Endothelial cell of umbilical vein (primary cell): ENCODE data around the gene KIF21B.

ENCODE experiments used
- CTCF ChIP-seq, 2 donors: IDR thresholded peaks; 1 replicate in 1 of 2; 2 replicates in 1 of 2; pipeline ENCODE4 v1.5.1; 2011; ENCODE audit warnings: low read length in 2 of 2, mild to moderate bottlenecking in 2 of 2, moderate library complexity in 2 of 2, control low read depth in 1 of 2, inconsistent platforms in 1 of 2, low read depth in 1 of 2; ENCODE audit not compliant: insufficient read depth in 1 of 2; ENCODE audit errors: extremely low read depth in 1 of 2
- EZH2 ChIP-seq: IDR thresholded peaks from 2 replicates; pipeline ENCODE4 v1.6.1; 2012; ENCODE audit warnings: borderline replicate concordance, low read depth, mild to moderate bottlenecking, moderate library complexity, low read length, inconsistent platforms; ENCODE audit not compliant: severe bottlenecking
- FOS ChIP-seq: IDR thresholded peaks from 2 replicates; pipeline ENCODE4 v1.6.1; 2011; ENCODE audit warnings: mild to moderate bottlenecking, low read length, moderate library complexity, borderline replicate concordance; ENCODE audit not compliant: insufficient read depth
- JUN ChIP-seq: IDR thresholded peaks from 2 replicates; pipeline ENCODE4 v1.6.1; 2011; ENCODE audit warnings: borderline replicate concordance, low read depth; ENCODE audit not compliant: insufficient read length, insufficient read depth
- MAX ChIP-seq: IDR thresholded peaks from 2 replicates; pipeline ENCODE4 v1.6.1; 2011; ENCODE audit not compliant: insufficient read depth, insufficient read length
- POLR2A ChIP-seq: IDR thresholded peaks from 2 replicates; pipeline ENCODE4 v1.6.1; 2012; ENCODE audit warnings: low read depth, mild to moderate bottlenecking, control low read depth, low read length
- POLR2AphosphoS5 ChIP-seq: IDR thresholded peaks from 2 replicates; pipeline ENCODE4 v1.6.1; 2012; ENCODE audit warnings: low read depth, mild to moderate bottlenecking, control low read depth, low read length, moderate library complexity; ENCODE audit not compliant: insufficient read depth

- TF ChIP-seq JUN (no peak), CTCF (IDR thresholded peaks at IDR 0.05; ENCODE audit: extremely low read depth in 1 of 2, insufficient read depth in 1 of 2, low read depth in 1 of 2, low read length in 2 of 2) (no peak), FOS (no peak), POLR2A (no peak), POLR2AphosphoS5 (no peak), MAX (no peak), EZH2 (no peak)
These were observed 9.3 kb downstream of the KIF21B start for GRCh38 chr1:201013991-201014815.
